HFFc6 (cell line): Measurements from ENCODE around the gene MUC5B. TPM values are rescaled to one million over a fixed set of nuclear protein-coding genes. Genes with fewer than 3 reads are reported as not detected.

Source experiments
- DNase-seq: peaks from one replicate; pipeline ENCODE4 v3.0.0-alpha.2; 2018
- H3K27ac Mint-ChIP-seq: 2 replicates; pipeline ENCODE4 v1.8.0; 2020; ENCODE audit warnings: mild to moderate bottlenecking, mixed read lengths
- H3K27me3 Mint-ChIP-seq: 2 replicates; pipeline ENCODE4 v1.8.0; 2021; ENCODE audit warnings: mild to moderate bottlenecking, moderate library complexity, mixed read lengths; ENCODE audit not compliant: insufficient read depth
- H3K36me3 Mint-ChIP-seq: 2 replicates; pipeline ENCODE4 v1.8.0; 2021; ENCODE audit warnings: low read depth, mixed read lengths
- H3K4me1 Mint-ChIP-seq: 2 replicates; pipeline ENCODE4 v1.8.0; 2020; ENCODE audit warnings: low read depth, mixed read lengths
- H3K4me3 Mint-ChIP-seq: 2 replicates; pipeline ENCODE4 v1.8.0; 2020; ENCODE audit warnings: mild to moderate bottlenecking, moderate library complexity, mixed read lengths
- H3K9me3 Mint-ChIP-seq: 2 replicates; pipeline ENCODE4 v1.8.0; 2020; ENCODE audit warnings: mild to moderate bottlenecking, mixed read lengths
- CTCF ChIP-seq: fragments of 200-600 bp; sonication (generic); IDR thresholded peaks from 2 replicates; pipeline ENCODE4 v1.5.0; 2021; ENCODE audit warnings: antibody characterized with exemption, mild to moderate bottlenecking
- total RNA-seq, 6 experiments: library from RNA; stranded (reverse); fragmentation: NEBNext Ultra II Directional; extraction: Animal tissue kit (Norgen Biotek cat#: 25700); gene quantifications; 2 replicates in 1 of 6; 3 replicates in 5 of 6; pipeline ENCODE4 v1.2.3, GENCODE V29; 2021

The MUC5B gene
- total RNA-seq, 6 experiments from 2014 or later: not detected

GRCh38 chr11:1219834-1220815, 2.7 kb upstream of the MUC5B start:
- H3K36me3 Mint-ChIP-seq: no peaks in the 10 kb centered on the region
- H3K27ac Mint-ChIP-seq: no peak overlapping the region
- DNase-seq: no peak
- H3K9me3 Mint-ChIP-seq: no peaks in the 10 kb centered on the region; the same call in 1 of the 2 replicates
- no peaks in the 10 kb centered on the region for H3K4me1 Mint-ChIP-seq
- no peak for TF ChIP-seq CTCF
- H3K4me3 Mint-ChIP-seq: no peak overlapping the region
- peaks cover 17% of the 10 kb centered on the region for H3K27me3 Mint-ChIP-seq

- no peaks in the 10 kb centered on the region for H3K36me3 Mint-ChIP-seq
- H3K27me3 Mint-ChIP-seq: peaks cover 17% of the 10 kb centered on the region
- no peaks in the 10 kb centered on the region for H3K4me1 Mint-ChIP-seq
- no peak for DNase-seq
- no peaks in the 10 kb centered on the region for H3K9me3 Mint-ChIP-seq
- no peak overlapping the region for H3K4me3 Mint-ChIP-seq
- no peak overlapping the region for H3K27ac Mint-ChIP-seq
- TF ChIP-seq CTCF: no peak
Observed at GRCh38 chr11:1220941-1221721, 1.7 kb upstream of the MUC5B start.

- TF ChIP-seq CTCF: no peak
Observed at GRCh38 chr11:1221848-1222311, 986 bp upstream of the MUC5B start.

GRCh38 chr11:1223346-1224110, 662 bp downstream of the MUC5B start:
- no peaks in the 10 kb centered on the region for H3K4me1 Mint-ChIP-seq
- peaks cover 6% of the 10 kb centered on the region for H3K27me3 Mint-ChIP-seq
- DNase-seq: no peak
- H3K9me3 Mint-ChIP-seq: no peaks in the 10 kb centered on the region
- H3K36me3 Mint-ChIP-seq: no peaks in the 10 kb centered on the region
- TF ChIP-seq CTCF: no peak
- no peak overlapping the region for H3K27ac Mint-ChIP-seq
- no peak overlapping the region for H3K4me3 Mint-ChIP-seq

More at GRCh38 chr11:1221848-1222311, 986 bp upstream of the MUC5B start:
- DNase-seq: no peak
- H3K9me3 Mint-ChIP-seq: no peaks in the 10 kb centered on the region
- H3K36me3 Mint-ChIP-seq: no peaks in the 10 kb centered on the region
- peaks cover 12% of the 10 kb centered on the region for H3K27me3 Mint-ChIP-seq
- no peaks in the 10 kb centered on the region for H3K4me1 Mint-ChIP-seq
- H3K4me3 Mint-ChIP-seq: no peak overlapping the region
- H3K27ac Mint-ChIP-seq: no peak overlapping the region

- DNase-seq: no peak
- H3K9me3 Mint-ChIP-seq: no peaks in the 10 kb centered on the region
- no peak overlapping the region for H3K27ac Mint-ChIP-seq
- no peaks in the 10 kb centered on the region for H3K36me3 Mint-ChIP-seq
- H3K27me3 Mint-ChIP-seq: peaks cover 6% of the 10 kb centered on the region
- no peak for TF ChIP-seq CTCF
- no peak overlapping the region for H3K4me3 Mint-ChIP-seq
- H3K4me1 Mint-ChIP-seq: no peaks in the 10 kb centered on the region
Observed at GRCh38 chr11:1224111-1224490, 1.2 kb downstream of the MUC5B start.
